Stomach smooth muscle (tissue), 2 donors: Measurements from ENCODE around the gene HGD.

ENCODE experiments used
- H3K27ac ChIP-seq: one replicate; pipeline ENCODE4 v1.7.0; 2013; ENCODE audit warnings: mild to moderate bottlenecking, low read length, inconsistent platforms
- H3K27me3 ChIP-seq, 2 donors: one replicate each; pipeline ENCODE4 v1.7.0; 2013; ENCODE audit warnings: low read length in 2 of 2; ENCODE audit not compliant: insufficient read depth in 2 of 2, control insufficient read depth in 1 of 2
- H3K36me3 ChIP-seq, 2 donors: one replicate each; pipeline ENCODE4 v1.7.0; 2013; ENCODE audit warnings: low read length in 2 of 2; ENCODE audit not compliant: control insufficient read depth in 2 of 2, insufficient read depth in 2 of 2
- H3K4me1 ChIP-seq: one replicate; pipeline ENCODE4 v1.7.0; 2013; ENCODE audit warnings: low read length; ENCODE audit not compliant: control insufficient read depth, insufficient read depth
- H3K4me3 ChIP-seq, 2 donors: one replicate each; pipeline ENCODE4 v1.7.0; 2013; ENCODE audit warnings: low read length in 2 of 2
- H3K9ac ChIP-seq, 2 donors: one replicate each; pipeline ENCODE4 v1.7.0; 2013; ENCODE audit warnings: low read length in 2 of 2, mild to moderate bottlenecking in 1 of 2
- H3K9me3 ChIP-seq, 2 donors: one replicate each; pipeline ENCODE4 v1.7.0; 2013; ENCODE audit warnings: low read length in 2 of 2; ENCODE audit not compliant: control insufficient read depth in 2 of 2
- donor health status: healthy.
- donor health status: Pancreatic carcinoma.

Gene HGD

GRCh38 chr3:120587332-120587975 lies 94.6 kb downstream of the HGD start:
- Histone ChIP-seq H3K4me3 (no peak overlapping the region), H3K36me3 (no peaks in the 10 kb centered on the region), H3K9ac (no peak overlapping the region), H3K27me3 (no peaks in the 10 kb centered on the region), H3K9me3 (no peaks in the 10 kb centered on the region), H3K4me1 (no peaks in the 10 kb centered on the region), H3K27ac (no peak overlapping the region)
